ENCODE results near the gene BST1. TPM values are rescaled to one million over a fixed set of nuclear protein-coding genes. Genes with fewer than 3 reads are reported as not detected.

The BST1 gene
- total RNA-seq, 1 experiment from 2014 or later = 3.0 TPM

- in situ Hi-C loops (cut with HindIII; ENCODE audit: low pct_unique_long_range_greater_than_20kb, low sequenced_read_pairs) = no loop called here
- Histone ChIP-seq H3K36me3 (ENCODE audit: control insufficient read depth, insufficient read depth, low read length) (no peaks in the 10 kb centered on the region; the same call in 1 of the 2 replicates), H3K27ac (ENCODE audit: low read length) (no peak overlapping the region), H3K4me3 (ENCODE audit: low read depth in 2 of 2, low read length in 2 of 2) (no peak overlapping the region), H3K9me3 (ENCODE audit: control insufficient read depth, insufficient read depth, low read depth, low read length) (no peaks in the 10 kb centered on the region), H3K4me1 (ENCODE audit: control insufficient read depth, insufficient read depth, low read length) (peaks cover 7% of the 10 kb centered on the region; the same call in 1 of the 2 replicates), H3K27me3 (ENCODE audit: control insufficient read depth, insufficient read depth, low read length) (no peaks in the 10 kb centered on the region)
- CTCF ChIA-PET = no interaction called here
- no peak for TF ChIP-seq TCF7L2 (IDR thresholded peaks at IDR 0.05; ENCODE audit: low read depth, low read length)
- no peak for TF ChIP-seq CTCF (IDR thresholded peaks at IDR 0.05)
- TF ChIP-seq POLR2AphosphoS5 (IDR thresholded peaks at IDR 0.05; ENCODE audit: low read depth, low read length) = no peak
- TF ChIP-seq SIN3A (IDR thresholded peaks at IDR 0.05; ENCODE audit: borderline replicate concordance, insufficient read depth, low read depth, low read length) = no peak
- no peak for ATAC-seq
- POLR2A ChIA-PET = no interaction called here
- intact Hi-C loops (cut with micrococcal nuclease; ENCODE audit: unreplicated experiment) = no loop called here
- BruUV-seq (replicated peaks) = no TSS peak
- no peak for DNase-seq (ENCODE audit: low read depth, low spot score)
Measured at GRCh38 chr4:15658781-15659180, 44.1 kb upstream of the BST1 start.

DNA sequence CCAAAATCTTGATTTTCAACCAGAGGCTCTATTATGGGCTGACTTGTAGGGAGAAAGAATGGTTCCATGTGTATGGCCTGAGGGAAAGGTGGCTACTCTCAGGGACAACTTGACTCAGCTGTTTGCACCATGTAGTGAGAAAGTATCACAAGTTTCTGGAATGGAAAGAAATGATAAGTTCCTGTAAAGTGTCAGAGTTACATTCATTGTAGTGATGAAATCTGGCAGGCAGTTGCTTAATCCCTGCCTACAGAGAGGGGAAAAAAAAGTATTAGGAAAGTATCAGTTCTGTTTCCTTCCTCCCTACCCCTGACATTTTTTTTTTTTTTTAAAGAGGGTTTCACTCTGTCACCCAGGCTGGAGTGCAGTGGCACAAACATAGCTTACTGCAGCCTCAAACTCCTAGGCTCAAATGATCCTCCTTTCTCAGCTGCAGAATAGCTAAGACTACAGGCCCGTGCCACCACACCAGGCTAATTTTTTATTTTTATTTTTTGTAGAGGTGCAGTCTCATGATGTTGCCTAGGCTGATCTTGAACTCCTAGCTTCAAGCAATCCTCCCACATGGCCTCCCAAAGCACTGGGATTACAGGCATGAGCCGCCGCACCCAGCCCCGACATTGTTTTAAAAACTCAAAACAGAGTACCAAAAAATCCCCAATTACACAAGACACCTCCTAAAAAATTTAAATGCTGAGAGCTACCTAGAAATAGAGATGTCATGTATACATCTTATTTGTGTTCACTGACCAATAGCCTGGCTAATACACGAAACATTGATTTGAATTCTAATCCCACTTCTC, 42.9 kb upstream of the BST1 start:
- POLR2A ChIA-PET = no interaction called here
- ATAC-seq = no peak

More for the DNA sequence above, 42.9 kb upstream of the BST1 start:
- Histone ChIP-seq H3K4me3 (ENCODE audit: low read depth in 2 of 2, low read length in 2 of 2) (no peak overlapping the region), H3K9me3 (ENCODE audit: control insufficient read depth, insufficient read depth, low read depth, low read length) (no peaks in the 10 kb centered on the region), H3K27me3 (ENCODE audit: control insufficient read depth, insufficient read depth, low read length) (no peaks in the 10 kb centered on the region), H3K36me3 (ENCODE audit: control insufficient read depth, insufficient read depth, low read length) (no peaks in the 10 kb centered on the region), H3K27ac (ENCODE audit: low read length) (no peak overlapping the region), H3K4me1 (ENCODE audit: control insufficient read depth, insufficient read depth, low read length) (peaks cover 7% of the 10 kb centered on the region; the same call in 1 of the 2 replicates)
- no peak for TF ChIP-seq SIN3A (IDR thresholded peaks at IDR 0.05; ENCODE audit: borderline replicate concordance, insufficient read depth, low read depth, low read length)
- TF ChIP-seq CTCF (IDR thresholded peaks at IDR 0.05) = no peak
- TF ChIP-seq, protein P1, sequence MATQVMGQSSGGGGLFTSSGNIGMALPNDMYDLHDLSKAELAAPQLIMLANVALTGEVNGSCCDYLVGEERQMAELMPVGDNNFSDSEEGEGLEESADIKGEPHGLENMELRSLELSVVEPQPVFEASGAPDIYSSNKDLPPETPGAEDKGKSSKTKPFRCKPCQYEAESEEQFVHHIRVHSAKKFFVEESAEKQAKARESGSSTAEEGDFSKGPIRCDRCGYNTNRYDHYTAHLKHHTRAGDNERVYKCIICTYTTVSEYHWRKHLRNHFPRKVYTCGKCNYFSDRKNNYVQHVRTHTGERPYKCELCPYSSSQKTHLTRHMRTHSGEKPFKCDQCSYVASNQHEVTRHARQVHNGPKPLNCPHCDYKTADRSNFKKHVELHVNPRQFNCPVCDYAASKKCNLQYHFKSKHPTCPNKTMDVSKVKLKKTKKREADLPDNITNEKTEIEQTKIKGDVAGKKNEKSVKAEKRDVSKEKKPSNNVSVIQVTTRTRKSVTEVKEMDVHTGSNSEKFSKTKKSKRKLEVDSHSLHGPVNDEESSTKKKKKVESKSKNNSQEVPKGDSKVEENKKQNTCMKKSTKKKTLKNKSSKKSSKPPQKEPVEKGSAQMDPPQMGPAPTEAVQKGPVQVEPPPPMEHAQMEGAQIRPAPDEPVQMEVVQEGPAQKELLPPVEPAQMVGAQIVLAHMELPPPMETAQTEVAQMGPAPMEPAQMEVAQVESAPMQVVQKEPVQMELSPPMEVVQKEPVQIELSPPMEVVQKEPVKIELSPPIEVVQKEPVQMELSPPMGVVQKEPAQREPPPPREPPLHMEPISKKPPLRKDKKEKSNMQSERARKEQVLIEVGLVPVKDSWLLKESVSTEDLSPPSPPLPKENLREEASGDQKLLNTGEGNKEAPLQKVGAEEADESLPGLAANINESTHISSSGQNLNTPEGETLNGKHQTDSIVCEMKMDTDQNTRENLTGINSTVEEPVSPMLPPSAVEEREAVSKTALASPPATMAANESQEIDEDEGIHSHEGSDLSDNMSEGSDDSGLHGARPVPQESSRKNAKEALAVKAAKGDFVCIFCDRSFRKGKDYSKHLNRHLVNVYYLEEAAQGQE (IDR thresholded peaks at IDR 0.05; ENCODE audit: insufficient read depth in 1 of 2, low read depth in 2 of 2, low read length in 1 of 2) = no peak
- TF ChIP-seq TCF7L2 (IDR thresholded peaks at IDR 0.05; ENCODE audit: low read depth, low read length) = no peak
- no peak for TF ChIP-seq POLR2AphosphoS5 (IDR thresholded peaks at IDR 0.05; ENCODE audit: low read depth, low read length)
- DNase-seq (ENCODE audit: low read depth, low spot score) = no peak
- BruUV-seq (replicated peaks) = no TSS peak
- in situ Hi-C loops (cut with HindIII; ENCODE audit: low pct_unique_long_range_greater_than_20kb, low sequenced_read_pairs) (no loop called here), intact Hi-C loops (cut with micrococcal nuclease; ENCODE audit: unreplicated experiment) (no loop called here)
- CTCF ChIA-PET = no interaction called here
